NCI-H345 (cell line): ENCODE results near the gene ANKS4B.
"Not testable (repeated sequence)": the region's sequence is repeated elsewhere in the genome, so short reads cannot be mapped to it uniquely, and the experiment has no call there.

Experiments used
- DNase-seq: peaks from one replicate; lab custom pipeline; 2025; lab: John Stamatoyannopoulos, UW

ANKS4B gene

GRCh38 chr16:21233521-21234150 is at the start of gene ANKS4B:
TSS of gene ANKS4B (plus strand) at chr16:21233699. CDS start at chr16:21233738, 39 bp downstream.
- DNase-seq: no peak

- no peak for DNase-seq
Measured at GRCh38 chr16:21183995-21184394, 49.5 kb upstream of the ANKS4B start.

DNA sequence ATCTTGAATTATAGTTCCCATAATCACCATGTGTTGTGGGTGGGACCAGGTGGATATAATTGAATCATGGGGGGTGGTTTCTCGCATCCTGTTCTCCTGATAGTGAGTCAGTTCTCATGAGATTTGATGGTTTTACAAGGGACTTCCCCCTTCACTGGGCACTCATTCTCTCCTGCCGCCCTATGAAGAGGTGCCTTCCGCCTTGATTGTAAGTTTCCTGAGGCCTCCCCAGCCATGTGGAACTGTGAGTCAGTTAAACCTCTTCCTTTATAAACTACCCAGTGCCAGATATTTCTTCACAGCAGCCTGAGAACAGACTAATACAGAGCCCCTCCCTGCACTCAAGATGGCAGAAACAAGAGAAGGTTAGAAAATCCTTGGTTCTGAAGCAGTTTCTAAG is 48.7 kb upstream of the ANKS4B start:
- no peak for DNase-seq

DNA sequence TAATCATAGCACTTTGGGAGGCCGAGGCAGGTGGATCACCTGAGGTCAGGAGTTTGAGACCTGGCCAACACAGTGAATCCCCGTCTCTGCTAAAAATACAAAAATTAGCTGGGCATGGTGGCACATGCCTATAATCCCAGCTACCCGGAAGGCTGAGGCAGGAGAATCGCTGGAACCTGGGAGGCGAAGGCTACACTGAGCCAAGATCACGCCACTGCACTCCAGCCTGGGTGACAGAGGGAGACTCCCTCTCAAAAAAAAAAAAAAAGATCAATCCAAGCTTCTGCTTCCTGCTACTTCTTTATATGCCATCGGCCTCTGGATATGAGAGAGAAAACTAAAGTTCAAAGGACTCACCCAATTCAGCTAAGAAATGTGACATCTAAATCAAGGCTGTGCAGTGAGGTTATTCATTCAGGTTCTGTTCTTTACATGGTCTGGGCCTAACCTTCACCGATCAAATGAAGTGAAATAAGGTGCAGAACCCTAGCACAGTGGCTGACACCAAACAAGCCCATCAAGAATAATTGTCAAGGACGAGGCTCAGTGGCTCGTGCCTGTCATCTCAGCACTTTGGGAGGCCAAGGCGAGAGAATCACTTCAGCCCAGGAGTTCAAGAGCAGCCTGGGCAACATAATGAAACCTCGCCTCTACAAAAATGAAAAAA is 47.7 kb upstream of the ANKS4B start:
- DNase-seq: no peak

DNA sequence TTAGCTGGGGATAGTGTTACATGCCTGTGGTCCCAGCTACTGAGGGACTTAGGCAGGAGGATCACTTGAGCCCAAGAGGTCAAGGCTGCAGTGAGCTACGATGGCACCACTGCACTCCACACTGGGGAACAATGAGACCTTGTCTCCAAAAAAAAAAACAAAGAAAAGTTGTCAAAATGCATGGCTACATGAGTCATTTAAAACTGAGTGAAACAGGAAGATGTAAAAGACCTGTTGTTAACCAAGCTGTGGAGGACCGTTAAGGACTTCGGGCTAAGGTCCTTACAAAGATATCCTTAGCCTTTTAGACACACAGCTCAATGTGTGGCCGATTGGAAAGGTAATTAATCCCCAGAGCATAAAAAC is 47.2 kb upstream of the ANKS4B start:
- DNase-seq: no peak

DNA sequence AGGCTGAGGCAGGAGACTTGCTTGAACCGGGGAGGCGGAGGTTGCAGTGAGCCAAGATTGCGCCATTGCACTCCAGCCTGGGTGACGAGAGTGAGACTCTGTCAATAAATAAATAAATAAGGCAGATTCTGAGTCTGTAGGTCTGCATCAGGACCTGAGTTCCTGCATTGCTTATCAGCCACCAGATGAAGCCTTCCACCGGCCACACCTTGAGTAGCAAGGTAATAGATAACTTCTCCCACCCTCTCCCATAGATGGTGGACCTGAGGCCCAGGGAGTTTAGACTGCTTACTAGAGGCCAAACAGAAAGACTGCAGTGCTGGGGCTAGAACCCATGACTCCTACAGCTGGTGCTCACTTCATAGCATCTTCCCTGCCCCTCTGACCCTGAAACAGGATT is 44.2 kb upstream of the ANKS4B start:
- no peak for DNase-seq

DNA sequence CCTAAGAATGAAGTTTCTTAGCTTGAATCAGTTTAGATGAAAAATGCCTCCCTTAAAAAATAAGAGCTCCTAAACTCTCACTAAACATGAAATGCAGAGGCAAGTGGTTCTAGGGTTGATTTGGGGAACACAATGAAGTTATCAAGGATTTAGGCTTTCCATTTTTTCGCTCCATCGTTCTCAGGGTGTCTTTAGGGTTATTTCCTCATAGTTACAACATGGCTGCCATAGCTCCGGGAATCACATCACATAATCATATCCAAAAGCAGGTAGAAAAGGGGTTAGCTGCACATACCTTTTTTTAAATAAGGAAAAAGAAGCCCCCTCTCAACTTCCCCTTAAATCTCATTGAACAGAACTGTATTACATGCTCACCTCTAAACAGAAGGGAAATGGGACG is 43.5 kb upstream of the ANKS4B start:
- no peak for DNase-seq

DNA sequence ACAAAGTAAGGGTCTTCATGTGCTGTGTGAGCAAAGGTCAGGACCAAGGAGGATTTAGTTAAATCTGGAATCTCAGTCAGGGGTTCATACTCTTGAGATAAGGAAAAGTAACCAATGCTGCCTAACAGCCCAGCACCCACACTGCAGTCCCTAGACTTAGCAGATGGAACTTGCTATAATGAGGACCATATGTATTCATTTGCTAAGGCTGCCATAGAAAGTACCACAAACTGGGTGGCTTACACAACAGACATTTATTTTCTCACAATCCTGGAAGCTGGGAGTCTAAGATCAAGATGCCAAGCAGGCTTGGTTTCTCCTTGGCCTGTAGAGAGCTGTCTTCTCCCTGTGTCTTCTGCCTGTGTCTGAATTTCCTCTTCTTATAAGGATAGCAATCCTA is 42.9 kb upstream of the ANKS4B start:
- DNase-seq: no peak

DNA sequence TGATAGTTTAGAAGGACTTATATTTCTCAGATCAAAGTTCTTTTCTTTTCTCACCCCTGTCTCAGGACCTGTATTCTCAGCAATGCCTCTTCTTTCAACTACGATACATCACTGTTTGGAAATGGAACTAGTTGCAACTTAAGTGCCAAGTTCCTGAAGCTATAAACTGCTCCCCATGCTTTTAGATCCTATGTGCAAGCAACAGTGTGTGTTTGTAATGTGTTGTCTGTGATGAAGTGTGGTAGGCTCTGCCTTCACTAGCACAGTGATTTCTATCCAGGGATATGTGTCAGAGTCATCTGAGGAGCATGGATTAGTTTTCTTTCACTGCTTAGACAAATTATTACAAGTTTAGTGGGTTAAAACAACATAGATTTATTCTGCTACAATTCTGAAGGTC is 40.5 kb upstream of the ANKS4B start:
- no peak for DNase-seq

GRCh38 chr16:21194771-21195301 is 38.7 kb upstream of the ANKS4B start:
- DNase-seq: no peak

DNA sequence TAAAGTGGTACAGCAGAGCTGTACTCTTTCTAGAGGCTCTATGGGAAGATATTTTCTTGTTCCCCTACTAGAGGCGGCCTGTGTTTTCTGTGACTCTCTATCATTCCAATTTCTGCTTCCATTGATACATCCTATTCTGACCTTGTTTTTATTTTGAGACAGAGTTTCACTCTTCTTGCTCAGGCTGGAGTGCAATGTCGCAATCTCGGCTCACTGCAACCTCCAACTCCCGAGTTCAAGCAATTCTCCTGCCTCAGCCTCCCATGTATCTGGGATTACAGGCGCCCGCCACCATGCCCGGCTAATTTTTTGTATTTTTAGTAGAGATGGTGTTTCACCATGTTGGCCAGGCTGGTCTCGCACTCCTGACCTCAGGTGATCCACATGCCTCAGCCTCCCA is 38.2 kb upstream of the ANKS4B start:
- not testable (repeated sequence) for DNase-seq

DNA sequence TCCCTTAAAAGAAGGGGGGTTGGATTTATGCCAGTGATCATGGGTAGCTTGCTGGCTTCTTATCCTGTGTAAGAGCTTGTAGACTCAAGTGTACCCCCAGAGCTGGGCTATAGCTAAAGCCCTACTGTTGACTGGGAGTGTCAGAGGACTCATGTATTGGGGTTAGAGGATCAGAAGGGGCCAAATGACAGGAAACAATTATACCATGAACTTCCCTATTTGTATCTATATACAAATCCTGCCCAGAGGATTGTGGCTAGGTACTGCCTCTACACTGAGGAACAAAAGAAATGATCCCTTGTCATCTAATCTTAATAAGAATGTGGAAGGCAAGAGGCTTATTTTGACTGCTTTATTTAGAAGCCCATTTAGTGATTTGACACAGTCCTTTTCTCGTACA is 36.4 kb upstream of the ANKS4B start:
- DNase-seq: no peak

DNA sequence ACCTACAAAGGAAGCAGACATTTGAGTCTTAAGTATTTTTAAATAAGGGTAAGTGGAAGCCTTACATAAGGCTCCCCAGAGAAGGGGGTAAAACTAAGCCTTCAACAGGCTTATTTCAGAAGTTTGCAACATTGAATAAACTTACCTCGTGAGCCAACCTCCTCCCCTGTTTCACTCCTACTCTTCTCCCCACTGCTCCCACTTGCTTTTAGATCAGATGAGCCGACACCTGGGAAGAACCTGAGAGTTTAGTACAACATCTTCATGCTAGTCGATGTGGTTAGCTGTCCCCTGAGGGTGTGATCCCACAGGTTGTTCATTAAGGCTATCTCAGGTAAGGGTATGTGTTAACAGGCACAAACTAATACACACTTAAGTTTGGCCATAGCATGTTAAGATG is 35.9 kb upstream of the ANKS4B start:
- no peak for DNase-seq

- DNase-seq: no peak
Measured at GRCh38 chr16:21199607-21200218, 33.8 kb upstream of the ANKS4B start.

GRCh38 chr16:21203155-21203797 is 30.2 kb upstream of the ANKS4B start:
- DNase-seq: no peak

GRCh38 chr16:21205303-21205702 is 28.2 kb upstream of the ANKS4B start:
- DNase-seq: no peak

GRCh38 chr16:21206550-21206949 is 26.9 kb upstream of the ANKS4B start:
- no peak for DNase-seq

DNA sequence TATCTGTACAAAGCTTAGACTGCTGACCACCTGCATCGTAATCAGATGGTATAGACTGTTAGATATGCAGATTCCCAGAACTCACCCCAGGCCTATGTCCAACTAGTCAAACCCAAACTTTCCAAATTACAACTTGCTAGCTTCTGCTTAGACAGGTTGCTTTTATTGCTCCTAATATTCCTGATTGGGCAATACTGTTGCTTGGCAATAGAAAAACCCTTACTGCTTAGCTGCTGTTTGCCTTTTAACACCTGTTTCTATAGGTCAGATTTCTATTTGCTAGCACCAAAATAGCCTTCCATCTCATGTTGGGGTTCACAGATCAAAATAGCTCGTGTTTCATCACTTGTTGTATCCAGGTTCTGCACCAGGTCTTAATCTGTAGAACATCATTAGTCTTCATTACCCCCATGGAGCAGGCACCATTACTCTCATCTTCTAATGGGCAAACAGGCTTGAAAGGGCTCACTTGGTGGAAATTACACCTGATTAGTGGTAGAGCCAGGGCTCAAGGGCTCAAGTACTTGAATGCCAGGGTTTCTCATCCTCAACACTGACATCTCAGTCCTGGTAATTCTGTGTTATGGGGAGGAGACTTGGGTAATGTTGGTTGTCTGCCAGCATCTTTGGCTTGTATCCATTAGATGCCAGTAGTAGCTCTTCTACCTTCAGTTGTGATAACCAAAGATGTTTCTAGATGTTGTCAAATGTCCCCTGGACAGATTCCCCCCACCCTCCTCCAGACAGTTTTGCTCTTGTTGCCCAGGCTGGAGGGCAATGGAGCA is 24.9 kb upstream of the ANKS4B start:
- no peak for DNase-seq

DNA sequence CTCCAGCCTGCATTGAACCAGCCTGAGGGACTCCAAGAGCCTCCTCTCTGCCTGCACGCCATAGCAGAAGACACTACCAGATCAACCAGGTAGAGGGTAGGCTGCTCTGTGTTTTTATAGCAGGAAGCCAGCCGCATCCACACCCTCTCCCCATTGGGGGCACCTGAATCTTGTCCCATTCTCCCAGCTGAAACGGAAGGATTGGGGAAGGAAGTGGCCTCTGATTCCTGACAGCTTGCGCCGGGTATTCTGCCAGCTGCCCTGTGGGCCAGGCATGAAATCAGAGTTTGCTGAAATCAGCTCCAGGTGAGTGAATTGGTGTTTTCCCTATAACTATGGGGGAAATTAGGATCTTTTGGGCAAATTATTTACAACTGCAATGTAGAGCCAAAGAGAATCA is 22.0 kb upstream of the ANKS4B start, which contains the start of gene ZP2:
Gene ZP2 (minus strand): TSS at position 89 of the 400 bp plus-strand sequence. CDS start 27 bp downstream, at position 62.
- no peak for DNase-seq

DNA sequence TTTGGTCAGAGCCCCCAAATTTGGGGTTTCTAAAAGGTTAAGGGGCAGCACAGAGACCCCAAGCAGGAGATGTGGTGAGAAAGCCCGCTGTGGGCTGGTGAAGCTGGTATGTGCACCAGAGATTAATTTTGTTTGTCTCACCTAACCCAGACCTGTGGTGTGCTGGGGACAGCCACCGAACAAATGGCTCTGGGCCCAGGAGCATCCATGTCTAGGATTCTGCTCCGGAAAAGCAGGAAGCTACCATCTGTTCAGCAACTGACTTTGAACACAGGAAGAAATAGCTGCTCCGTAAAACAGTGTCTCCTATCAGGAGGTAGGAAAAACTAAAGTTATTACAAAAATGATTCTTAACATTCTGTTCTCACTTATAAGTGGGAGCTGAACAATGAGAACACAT is 19.4 kb upstream of the ANKS4B start:
- DNase-seq: no peak

DNA sequence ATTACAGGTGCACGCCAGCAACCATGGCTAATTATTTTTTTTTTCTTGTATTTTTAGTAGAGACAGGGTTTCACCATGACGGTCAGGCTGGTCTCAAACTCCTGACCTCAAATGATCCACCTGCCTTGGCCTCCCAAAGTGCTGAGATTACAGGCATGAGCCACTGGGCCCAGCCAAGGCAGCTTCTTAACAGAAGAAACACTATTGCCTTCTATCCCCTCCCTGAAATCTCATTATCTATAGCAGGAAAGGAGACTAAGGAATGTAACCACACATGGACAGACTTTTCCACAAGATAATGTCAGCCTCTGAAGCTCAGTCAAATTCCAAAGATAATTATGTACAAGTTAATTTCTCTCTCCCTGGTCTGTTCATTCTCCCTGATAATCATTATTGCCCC is 16.4 kb upstream of the ANKS4B start:
- DNase-seq: no peak

DNA sequence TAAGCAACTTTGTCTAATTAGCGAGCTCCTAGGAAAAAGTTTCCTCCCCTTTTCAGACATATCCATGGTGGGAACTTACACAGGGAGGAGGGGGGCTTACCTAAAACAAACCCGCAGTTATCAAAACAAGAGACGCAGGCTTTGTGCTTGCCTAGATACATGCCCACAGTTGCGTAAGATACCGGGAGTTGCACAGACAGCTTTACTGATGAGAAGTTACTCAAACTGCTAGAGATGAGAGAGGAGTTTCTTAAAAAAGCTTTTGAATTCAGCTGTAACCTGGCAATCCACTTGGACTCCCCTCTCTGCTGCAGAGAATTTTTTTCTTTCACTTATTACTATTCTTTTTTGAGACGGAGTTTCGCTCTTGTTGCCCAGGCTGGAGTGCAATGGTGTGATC is 15.3 kb upstream of the ANKS4B start:
- DNase-seq: no peak
